NK-92 treated with Interleukin-12 subunit alpha and Interleukin-12 subunit beta, amount 100 ng/mL, for 24 hours (cell line): ENCODE results near the gene PARD6B.
"Not testable (repeated sequence)": the region's sequence is repeated elsewhere in the genome, so short reads cannot be mapped to it uniquely, and the experiment has no call there.

Source experiments
- DNase-seq: peaks from one replicate; lab custom pipeline; 2025; lab: John Stamatoyannopoulos, UW

The PARD6B gene

GRCh38 chr20:50776122-50776817 lies 44.9 kb downstream of the PARD6B start:
- DNase-seq, result no peak

- no peak for DNase-seq
These were observed 46.0 kb downstream of the PARD6B start for GRCh38 chr20:50777373-50777772.

DNA sequence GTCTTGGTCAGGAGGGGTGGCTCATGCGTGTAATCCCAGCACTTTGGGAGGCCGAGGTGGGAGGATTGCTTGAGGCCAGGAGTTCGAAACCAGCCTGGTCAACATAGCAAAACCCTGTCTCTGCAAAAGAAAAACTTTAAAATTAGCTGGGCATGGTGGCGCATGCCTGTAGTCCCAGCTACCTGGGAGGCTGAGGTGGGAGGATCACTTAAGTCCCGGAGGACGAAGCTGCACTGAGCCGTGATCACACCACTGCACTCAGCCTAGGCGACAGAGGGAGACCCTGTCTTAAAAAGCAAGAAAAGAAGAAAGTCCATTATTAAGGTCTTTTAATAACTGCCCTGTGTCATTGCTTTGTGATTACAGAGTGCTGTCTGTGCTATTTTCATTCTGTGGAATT lies 47.6 kb downstream of the PARD6B start:
- not testable (repeated sequence) for DNase-seq

- DNase-seq, result no peak
These were observed 52.0 kb downstream of the PARD6B start for GRCh38 chr20:50783390-50783789.

GRCh38 chr20:50783903-50784302 lies 52.5 kb downstream of the PARD6B start:
- no peak for DNase-seq

- DNase-seq, result no peak
These were observed 53.1 kb downstream of the PARD6B start for GRCh38 chr20:50784464-50784863.

DNA sequence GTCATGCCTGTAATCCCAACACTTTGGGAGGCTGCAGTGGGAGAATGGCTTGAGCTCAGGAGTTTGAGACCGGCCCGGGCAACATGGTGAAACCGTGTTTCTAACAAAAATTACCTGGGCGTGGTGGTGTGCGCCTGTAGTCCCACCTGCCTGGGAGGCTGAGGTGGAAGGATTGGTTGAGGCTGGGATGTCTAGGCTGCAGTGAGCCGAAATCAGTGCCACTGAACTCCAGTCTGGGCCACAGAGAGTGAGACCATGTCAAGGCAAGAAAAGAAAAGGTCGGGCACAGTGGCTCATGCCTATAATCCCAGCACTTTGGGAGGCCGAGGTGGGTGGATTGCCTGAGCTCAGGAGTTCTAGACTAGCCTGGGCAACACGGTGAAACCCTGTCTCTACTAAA lies 55.3 kb downstream of the PARD6B start:
- DNase-seq, result no peak

GRCh38 chr20:50787181-50787580 lies 55.8 kb downstream of the PARD6B start:
- no peak for DNase-seq

- no peak for DNase-seq
These were observed 56.9 kb downstream of the PARD6B start for GRCh38 chr20:50788045-50788991.

DNA sequence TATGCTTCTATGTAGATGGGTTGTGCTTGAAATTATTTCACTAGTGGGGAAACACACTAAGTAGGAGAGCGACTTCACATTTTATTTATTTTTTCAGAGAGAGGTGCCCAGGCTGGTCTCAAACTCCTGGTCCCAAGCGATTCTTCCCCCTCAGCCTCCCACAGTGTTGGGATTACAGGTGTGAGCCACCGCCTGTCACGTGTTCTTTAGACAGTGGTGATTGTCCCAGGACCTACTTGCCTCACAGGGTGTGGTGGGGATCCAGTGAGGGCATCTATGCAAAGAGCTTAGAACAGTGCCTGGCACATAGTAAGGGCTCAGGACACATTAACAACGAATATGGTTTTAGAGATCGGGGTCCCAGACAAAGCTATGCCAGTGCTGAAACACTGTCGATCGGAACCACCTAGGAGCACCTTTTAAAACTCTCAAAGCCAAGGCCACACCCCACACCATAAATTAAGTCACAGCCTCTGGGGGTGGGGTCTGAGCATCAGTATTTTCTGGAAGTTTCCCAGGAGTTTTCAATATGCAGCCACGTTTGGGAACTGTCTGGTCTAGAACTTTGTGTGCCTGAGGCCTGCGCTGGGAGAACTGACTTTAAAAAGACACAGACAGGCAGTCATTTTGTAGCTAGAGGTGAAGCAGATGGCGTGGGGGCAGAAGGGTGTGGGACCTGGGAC lies 58.7 kb downstream of the PARD6B start:
- DNase-seq, result no peak

GRCh38 chr20:50790651-50791277 lies 59.4 kb downstream of the PARD6B start:
- peak; percentile 59 for DNase-seq

DNA sequence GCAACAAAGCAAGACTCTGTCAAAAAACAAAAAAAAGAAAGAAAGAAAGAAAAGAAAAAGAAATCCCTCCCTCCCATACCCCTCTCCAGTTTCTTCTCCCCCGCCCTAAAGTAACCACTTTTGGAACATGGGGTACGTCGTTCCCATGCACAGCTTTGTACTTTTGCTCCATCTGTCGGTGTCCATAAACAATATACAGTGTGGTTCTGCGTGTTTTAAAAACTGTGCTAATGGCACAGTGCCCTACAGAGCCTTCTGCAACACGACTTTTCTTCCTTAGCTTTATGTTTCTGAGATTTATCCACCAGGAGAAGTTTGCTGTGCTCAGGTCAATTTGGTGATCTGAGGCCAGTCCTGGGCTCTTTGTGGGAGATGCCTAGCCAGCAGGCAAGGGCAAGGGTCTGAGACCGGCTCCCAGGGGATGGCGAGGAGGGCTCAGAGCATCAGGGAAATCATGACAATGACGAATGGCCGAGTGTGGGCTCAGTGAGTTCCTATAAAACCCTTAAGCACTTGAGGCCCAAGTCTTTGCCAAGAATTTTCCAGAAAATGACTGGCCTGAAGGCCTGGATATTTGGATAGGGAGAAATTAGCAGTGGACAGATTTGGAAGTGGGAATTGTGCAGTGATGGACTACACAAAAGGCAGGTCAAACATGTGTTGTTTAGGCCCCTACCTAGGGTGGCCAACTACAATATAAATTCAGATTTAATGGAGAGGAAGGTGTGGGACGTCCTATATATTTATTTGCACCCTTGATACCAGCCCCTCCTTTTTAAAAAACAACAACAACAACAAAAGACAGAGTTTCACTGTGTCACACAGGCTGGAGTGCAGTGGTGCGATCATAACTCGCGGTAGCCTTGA lies 61.6 kb downstream of the PARD6B start:
- no peak for DNase-seq

- DNase-seq, result not testable (repeated sequence)
These were observed 62.2 kb downstream of the PARD6B start for GRCh38 chr20:50793575-50794016.

DNA sequence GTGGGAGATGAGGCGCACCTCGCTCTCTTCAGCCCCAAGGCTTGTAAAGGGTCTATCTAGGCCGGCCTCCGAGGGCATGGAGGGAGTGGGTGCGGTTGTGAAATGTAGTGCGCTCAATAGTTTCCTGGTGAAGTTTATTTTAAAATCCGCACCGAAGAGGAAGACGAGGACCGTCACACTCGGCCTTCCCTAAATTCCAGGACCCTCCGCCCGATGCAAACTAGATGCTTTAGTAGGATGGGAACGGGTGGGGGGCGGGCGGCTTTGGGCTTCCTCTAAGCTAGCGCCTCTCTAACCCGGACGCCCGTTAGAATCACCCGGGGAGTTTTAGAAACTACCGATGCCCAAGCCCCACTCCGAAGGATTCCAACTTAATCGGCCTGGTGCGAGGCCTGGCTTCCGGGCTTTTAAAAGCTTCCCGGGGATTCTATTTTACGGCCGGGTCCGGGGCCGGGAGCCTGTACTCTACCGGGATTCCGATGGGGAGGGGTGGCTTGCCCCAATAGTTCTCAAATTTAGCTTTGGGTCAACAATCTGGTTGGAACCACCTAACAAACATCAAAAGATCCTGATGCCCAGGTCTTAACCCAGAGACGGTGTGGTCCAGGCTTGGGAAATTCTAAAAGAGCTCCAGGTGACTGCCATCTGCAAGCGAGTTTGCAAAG lies 62.9 kb downstream of the PARD6B start:
- DNase-seq, result no peak

DNA sequence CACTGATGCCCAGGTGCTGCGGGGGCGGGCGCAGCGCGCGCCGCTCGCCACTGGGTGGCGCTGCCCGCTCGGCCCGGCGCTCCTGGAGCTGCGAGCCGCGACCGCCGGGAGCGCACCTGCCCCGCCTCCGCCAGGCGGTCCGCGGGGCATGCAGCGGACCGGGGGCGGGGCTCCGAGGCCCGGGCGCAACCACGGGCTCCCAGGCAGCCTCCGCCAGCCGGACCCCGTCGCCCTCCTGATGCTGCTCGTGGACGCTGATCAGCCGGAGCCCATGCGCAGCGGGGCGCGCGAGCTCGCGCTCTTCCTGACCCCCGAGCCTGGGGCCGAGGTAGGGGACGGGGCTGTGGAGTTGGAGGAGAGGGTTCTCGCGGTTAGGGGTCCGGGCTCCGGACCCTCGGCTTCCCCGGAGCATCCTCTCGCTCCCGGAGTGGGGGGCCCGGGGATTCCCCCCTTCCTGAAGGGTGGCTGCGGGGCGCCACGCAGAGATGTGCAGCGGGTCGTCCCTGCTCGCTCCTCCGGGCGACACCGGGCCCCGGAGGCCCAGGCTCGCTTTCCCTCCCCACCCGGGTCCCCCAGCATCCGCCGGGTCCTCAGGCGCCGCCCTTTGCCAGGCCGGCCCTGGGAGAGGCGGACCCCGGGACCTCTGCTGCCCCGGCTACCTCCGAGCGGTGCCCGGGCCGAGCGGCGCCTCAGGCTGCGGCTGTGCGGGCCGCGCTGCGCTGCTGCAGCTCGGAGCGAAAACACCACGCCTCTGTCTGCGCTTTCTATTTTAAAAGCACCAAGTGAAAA lies 63.7 kb downstream of the PARD6B start, which contains the start of gene BCAS4:
Gene BCAS4 (plus strand): TSS at position 216 of the 789 bp plus-strand sequence. CDS start 23 bp downstream, at position 239.
- DNase-seq, result peak; percentile 61

GRCh38 chr20:50797142-50797541 lies 65.8 kb downstream of the PARD6B start:
- no peak for DNase-seq

DNA sequence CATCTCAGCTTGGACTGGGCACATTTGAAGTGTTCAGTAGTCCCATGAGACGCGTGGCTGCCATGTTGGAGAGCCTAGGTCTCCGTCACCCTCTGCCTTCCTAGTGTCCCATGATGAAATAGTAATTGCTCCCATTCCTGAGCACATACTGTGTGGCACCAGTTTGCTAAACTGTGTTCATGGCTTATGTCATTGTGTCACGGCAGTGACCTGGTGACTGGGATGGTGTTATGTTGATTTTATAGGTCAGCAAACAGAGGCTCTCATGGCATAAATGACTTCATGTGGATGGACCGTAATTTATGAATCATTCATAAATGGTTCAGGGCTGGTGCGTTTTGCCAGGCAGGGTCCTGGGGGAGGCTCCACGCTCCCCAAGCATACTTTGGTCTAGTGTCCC lies 67.3 kb downstream of the PARD6B start:
- no peak for DNase-seq

GRCh38 chr20:50799176-50799889 lies 68.0 kb downstream of the PARD6B start:
- no peak for DNase-seq
